A673 (cell line): ENCODE measurements around the gene BTNL2. TPM values are rescaled to one million over a fixed set of nuclear protein-coding genes. Genes with fewer than 3 reads are reported as not detected.

Experiments
- BruUV-seq: library from RNA; stranded (reverse); fragments of 400-500 nt; replicated peaks from 2 replicates; lab custom pipeline; 2021; lab: Mats Ljungman, UMichigan
- CTCF ChIA-PET: fragments of 300-600 bp; sonication (Branson Sonifier 250); formaldehyde crosslinking; loops from one replicate; lab custom pipeline; 2022; ENCODE audit warnings: antibody characterized with exemption; lab: Charles Lee
- POLR2A ChIA-PET: fragments of 300-600 bp; sonication (Branson Sonifier 250); formaldehyde crosslinking; loops from one replicate; lab custom pipeline; 2022; ENCODE audit warnings: antibody characterized with exemption; ENCODE audit not compliant: low non-redundant PET; lab: Charles Lee
- DNase-seq: peaks from one replicate; pipeline ENCODE4 v3.0.0-alpha.2; 2015; ENCODE audit warnings: low spot score
- H3K27ac ChIP-seq: fragments of 200-600 bp; sonication (generic); 2 replicates; pipeline ENCODE4 v1.5.1; 2016; ENCODE audit warnings: mixed run types, low read depth, mild to moderate bottlenecking, mixed read lengths, antibody characterized with exemption, low read length; ENCODE audit not compliant: poor library complexity, severe bottlenecking
- H3K27me3 ChIP-seq: fragments of 200-600 bp; sonication (generic); replicated peaks from 2 replicates; pipeline ENCODE4 v1.6.1; 2017; ENCODE audit warnings: mixed run types, low read depth, mild to moderate bottlenecking, mixed read lengths, antibody characterized with exemption, low read length; ENCODE audit not compliant: insufficient read depth, poor library complexity
- H3K36me3 ChIP-seq: fragments of 200-600 bp; sonication (generic); 2 replicates; pipeline ENCODE4 v1.6.1; 2016; ENCODE audit warnings: mixed run types, mild to moderate bottlenecking, mixed read lengths, antibody characterized with exemption, low read length; ENCODE audit not compliant: insufficient read depth, poor library complexity, severe bottlenecking
- H3K4me1 ChIP-seq: fragments of 200-600 bp; sonication (generic); 2 replicates; pipeline ENCODE4 v1.6.1; 2017; ENCODE audit warnings: mixed run types, mild to moderate bottlenecking, mixed read lengths, antibody characterized with exemption, low read length; ENCODE audit not compliant: insufficient read depth, poor library complexity, severe bottlenecking
- H3K4me3 ChIP-seq: fragments of 200-600 bp; sonication (generic); 2 replicates; pipeline ENCODE4 v1.5.1; 2016; ENCODE audit warnings: low read depth, mixed run types, mild to moderate bottlenecking, mixed read lengths, low read length; ENCODE audit not compliant: poor library complexity, severe bottlenecking
- H3K9me3 ChIP-seq: fragments of 200-600 bp; sonication (generic); 2 replicates; pipeline ENCODE4 v1.6.1; 2016; ENCODE audit warnings: mixed run types, low read depth, mild to moderate bottlenecking, mixed read lengths, antibody characterized with exemption, low read length; ENCODE audit not compliant: poor library complexity, severe bottlenecking
- CTCF ChIP-seq: fragments of 300-800, 200-600 bp; sonication (generic); conservative IDR thresholded peaks from 2 replicates; pipeline ENCODE4 v1.5.1; 2017; ENCODE audit warnings: low read depth, mild to moderate bottlenecking, antibody characterized with exemption, low read length, moderate library complexity, mixed read lengths
- EZH2 ChIP-seq: fragments of 200-600 bp; sonication (generic); IDR thresholded peaks from 2 replicates; pipeline ENCODE4 v1.6.1; 2017; ENCODE audit warnings: borderline replicate concordance, low read depth, mild to moderate bottlenecking, mixed read lengths, antibody characterized with exemption, low read length; ENCODE audit not compliant: poor library complexity, severe bottlenecking
- intact Hi-C: fragments of 100-400 bp; cut with micrococcal nuclease; formaldehyde crosslinking; loops from one replicate; pipeline ENCODE4 v1.10.0; 2022; ENCODE audit not compliant: unreplicated experiment
- total RNA-seq: library from RNA; stranded (reverse); gene quantifications from 2 replicates; pipeline ENCODE4 v1.2.3, GENCODE V29; 2021

The BTNL2 gene
- total RNA-seq, 1 experiment from 2014 or later: not detected

GRCh38 chr6:32406197-32406596 is 784 bp downstream of the BTNL2 start:
- H3K4me3 ChIP-seq: no peak overlapping the region
- TF ChIP-seq CTCF: no peak
- no peak for TF ChIP-seq EZH2
- H3K27ac ChIP-seq: no peak overlapping the region
- ChIA-PET CTCF (interaction anchor here (0.6 kb wide), 1 partner anchor 1223 kb away, joined by 3 read pairs; no protein-coding TSS in a partner anchor), POLR2A (no interaction called here)
- no TSS peak for BruUV-seq
- intact Hi-C loops: no loop called here
- peaks cover 63% of the 10 kb centered on the region for H3K27me3 ChIP-seq
- H3K9me3 ChIP-seq: no peaks in the 10 kb centered on the region
- H3K4me1 ChIP-seq: no peaks in the 10 kb centered on the region
- no peaks in the 10 kb centered on the region for H3K36me3 ChIP-seq
- no peak for DNase-seq

GRCh38 chr6:32405656-32406055 is 1.3 kb downstream of the BTNL2 start:
- Histone ChIP-seq H3K27ac (no peak overlapping the region), H3K27me3 (peaks cover 63% of the 10 kb centered on the region), H3K4me3 (no peak overlapping the region), H3K9me3 (no peaks in the 10 kb centered on the region), H3K36me3 (no peaks in the 10 kb centered on the region), H3K4me1 (no peaks in the 10 kb centered on the region)
- BruUV-seq: no TSS peak
- intact Hi-C loops: no loop called here
- DNase-seq: no peak
- ChIA-PET CTCF (no interaction called here), POLR2A (no interaction called here)
- no peak for TF ChIP-seq EZH2
- no peak for TF ChIP-seq CTCF

GRCh38 chr6:32402812-32403211 is 4.2 kb downstream of the BTNL2 start:
- POLR2A ChIA-PET: no interaction called here
- DNase-seq: no peak
- intact Hi-C loops: no loop called here
- no peak overlapping the region for H3K4me3 ChIP-seq
- CTCF ChIA-PET: no interaction called here
- no peaks in the 10 kb centered on the region for H3K36me3 ChIP-seq
- no peak overlapping the region for H3K27ac ChIP-seq
- H3K4me1 ChIP-seq: no peaks in the 10 kb centered on the region
- no TSS peak for BruUV-seq
- no peak for TF ChIP-seq EZH2
- no peak for TF ChIP-seq CTCF
- H3K9me3 ChIP-seq: no peaks in the 10 kb centered on the region
- peaks cover 49% of the 10 kb centered on the region for H3K27me3 ChIP-seq
